K562 (cell line): Measurements from ENCODE around the gene ATP2A1.

Experiments used
- ARID2 ChIP-seq: fragments of 450-650 bp; IDR thresholded peaks from 2 replicates; pipeline ENCODE4 v1.6.1; 2017; ENCODE audit warnings: antibody characterized with exemption, mild to moderate bottlenecking
- CEBPB ChIP-seq: fragments of 450-650 bp; IDR thresholded peaks from 2 replicates; pipeline ENCODE4 v1.6.1; 2016; ENCODE audit warnings: missing genetic modification characterization, missing compliant biosample characterization
- CHD1 ChIP-seq: fragments of 200-600 bp; sonication (generic); IDR thresholded peaks from one replicate; pipeline ENCODE4 v1.6.1; 2012; ENCODE audit warnings: mild to moderate bottlenecking, moderate library complexity, low read length, inconsistent platforms
- FOXJ3 ChIP-seq: sonication (generic); formaldehyde crosslinking; IDR thresholded peaks from 2 replicates; pipeline ENCODE4 v1.4.0; 2020; ENCODE audit warnings: mild to moderate bottlenecking, missing genetic modification reagents
- GATA2 ChIP-seq: sonication (generic); formaldehyde crosslinking; IDR thresholded peaks from 2 replicates; pipeline ENCODE4 v1.4.0; 2020; ENCODE audit warnings: mild to moderate bottlenecking, missing genetic modification reagents
- TF ChIP-seq, protein P1 (sequence below): IDR thresholded peaks from 2 replicates; pipeline ENCODE4 v1.6.1; 2011; ENCODE audit warnings: borderline replicate concordance, low read depth, mild to moderate bottlenecking, moderate library complexity, low read length; ENCODE audit not compliant: insufficient read depth, poor library complexity, severe bottlenecking

DNA sequence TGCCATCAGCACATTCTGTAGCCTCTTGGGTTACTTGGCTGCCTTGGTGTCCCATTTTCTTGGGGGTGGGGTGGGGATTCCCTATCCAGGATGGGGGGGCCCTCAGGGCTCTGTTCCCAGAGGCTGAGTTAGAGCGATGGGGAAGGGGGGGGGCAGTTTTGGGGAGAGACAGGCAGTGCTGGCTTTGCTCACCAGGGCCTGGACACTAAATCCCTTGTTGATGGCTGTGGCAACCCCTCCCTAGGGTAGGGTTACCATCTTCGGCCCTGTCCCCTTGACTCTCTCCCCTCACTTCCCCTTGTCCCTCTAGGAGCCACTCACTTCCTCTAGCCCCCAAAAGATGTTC is 660 bp upstream of the ATP2A1 start:
- TF ChIP-seq CEBPB = no peak
- TF ChIP-seq FOXJ3 (CRISPR knock-in tag) = no peak
- TF ChIP-seq GATA2 = no peak
- no peak for TF ChIP-seq CHD1
- TF ChIP-seq ARID2 = no peak
- TF ChIP-seq, protein P1, sequence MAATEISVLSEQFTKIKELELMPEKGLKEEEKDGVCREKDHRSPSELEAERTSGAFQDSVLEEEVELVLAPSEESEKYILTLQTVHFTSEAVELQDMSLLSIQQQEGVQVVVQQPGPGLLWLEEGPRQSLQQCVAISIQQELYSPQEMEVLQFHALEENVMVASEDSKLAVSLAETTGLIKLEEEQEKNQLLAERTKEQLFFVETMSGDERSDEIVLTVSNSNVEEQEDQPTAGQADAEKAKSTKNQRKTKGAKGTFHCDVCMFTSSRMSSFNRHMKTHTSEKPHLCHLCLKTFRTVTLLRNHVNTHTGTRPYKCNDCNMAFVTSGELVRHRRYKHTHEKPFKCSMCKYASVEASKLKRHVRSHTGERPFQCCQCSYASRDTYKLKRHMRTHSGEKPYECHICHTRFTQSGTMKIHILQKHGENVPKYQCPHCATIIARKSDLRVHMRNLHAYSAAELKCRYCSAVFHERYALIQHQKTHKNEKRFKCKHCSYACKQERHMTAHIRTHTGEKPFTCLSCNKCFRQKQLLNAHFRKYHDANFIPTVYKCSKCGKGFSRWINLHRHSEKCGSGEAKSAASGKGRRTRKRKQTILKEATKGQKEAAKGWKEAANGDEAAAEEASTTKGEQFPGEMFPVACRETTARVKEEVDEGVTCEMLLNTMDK = no peak
